RWPE1 (cell line): ENCODE data around the gene CDK17.
"Not testable (repeated sequence)": the region's sequence is repeated elsewhere in the genome, so short reads cannot be mapped to it uniquely, and the experiment has no call there.

Experiments
- CTCF ChIA-PET: fragments of 350-600 bp; sonication (Branson Sonifier 250); formaldehyde crosslinking; extraction: SDS; loops from one replicate; lab custom pipeline; 2021; lab: Yijun Ruan, JAX
- POLR2A ChIA-PET: fragments of 400-600 bp; formaldehyde crosslinking; extraction: SDS; loops from one replicate; lab custom pipeline; 2020; ENCODE audit warnings: antibody characterized with exemption; ENCODE audit not compliant: low non-redundant PET; lab: Yijun Ruan, JAX
- DNase-seq: peaks from one replicate; pipeline ENCODE4 v3.0.0; 2012; ENCODE audit warnings: low spot score
- H3K27ac ChIP-seq: fragments of 450-650 bp; 2 replicates; pipeline ENCODE4 v1.5.1; 2017
- CTCF ChIP-seq: fragments of 450-650 bp; conservative IDR thresholded peaks from 2 replicates; pipeline ENCODE4 v1.5.1; 2017; ENCODE audit warnings: low read depth, mild to moderate bottlenecking

The CDK17 gene

DNA sequence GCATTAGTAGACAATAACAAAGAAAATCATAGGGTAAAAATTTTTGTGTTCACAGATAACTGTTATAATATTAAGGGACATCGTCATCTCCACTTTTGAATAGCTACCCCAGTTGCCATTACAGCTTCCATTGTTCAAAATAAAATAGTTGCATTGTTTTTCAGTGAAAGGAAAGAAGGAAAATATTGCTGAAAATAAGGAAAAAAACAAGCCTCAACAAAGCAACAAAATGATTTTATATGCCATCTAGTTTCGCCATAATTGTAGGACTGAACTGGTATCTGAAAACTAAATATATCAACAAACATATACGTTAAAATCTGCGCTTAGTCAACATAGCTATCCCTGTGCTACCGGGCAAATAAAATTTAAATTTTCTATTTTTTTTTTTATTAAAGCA lies 3.3 kb downstream of the CDK17 start:
- no peak overlapping the region for H3K27ac ChIP-seq
- DNase-seq, result no peak
- POLR2A ChIA-PET, result no interaction called here

GRCh38 chr12:96396209-96396608 lies 4.0 kb downstream of the CDK17 start:
- ChIA-PET CTCF (interaction anchor here (0.7 kb wide), 1 partner anchor 121 kb away, joined by 3 read pairs; no protein-coding TSS in a partner anchor), POLR2A (no interaction called here)
- no peak for DNase-seq
- no peak for TF ChIP-seq CTCF
- H3K27ac ChIP-seq, result no peak overlapping the region

More for the DNA sequence above, 3.3 kb downstream of the CDK17 start:
- TF ChIP-seq CTCF, result no peak
- CTCF ChIA-PET, result interaction anchor here (0.6 to 0.7 kb wide), 2 partner anchors 14 to 122 kb away, joined by 3 read pairs; no protein-coding TSS in a partner anchor

DNA sequence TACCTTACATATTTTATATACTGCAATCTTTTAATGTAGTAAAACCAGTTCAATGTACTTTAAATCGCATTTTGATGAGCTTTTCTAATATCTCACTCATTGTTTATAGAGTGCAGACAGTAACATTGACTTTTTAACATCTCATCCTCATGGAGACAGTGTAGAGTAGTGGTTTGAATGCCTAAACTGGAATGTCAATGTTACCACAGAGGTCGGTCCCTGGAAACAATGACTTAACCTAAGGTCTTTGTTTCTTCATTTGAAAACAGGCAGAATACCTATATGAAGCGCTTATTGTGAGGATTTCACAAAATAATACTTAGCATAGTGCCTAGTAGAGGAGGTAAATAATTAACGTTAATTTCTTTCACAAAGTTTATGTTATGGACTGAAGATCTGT lies 5.0 kb downstream of the CDK17 start:
- no peak overlapping the region for H3K27ac ChIP-seq
- no peak for TF ChIP-seq CTCF
- DNase-seq, result no peak
- POLR2A ChIA-PET, result no interaction called here
- CTCF ChIA-PET, result no interaction called here

- CTCF ChIA-PET, result interaction anchor here (0.8 kb wide), 1 partner anchor 18 kb away, joined by 4 read pairs; no protein-coding TSS in a partner anchor
- POLR2A ChIA-PET, DNase-seq, H3K27ac ChIP-seq: not testable (repeated sequence)
These were observed 7.0 kb downstream of the CDK17 start for GRCh38 chr12:96393229-96393628.

DNA sequence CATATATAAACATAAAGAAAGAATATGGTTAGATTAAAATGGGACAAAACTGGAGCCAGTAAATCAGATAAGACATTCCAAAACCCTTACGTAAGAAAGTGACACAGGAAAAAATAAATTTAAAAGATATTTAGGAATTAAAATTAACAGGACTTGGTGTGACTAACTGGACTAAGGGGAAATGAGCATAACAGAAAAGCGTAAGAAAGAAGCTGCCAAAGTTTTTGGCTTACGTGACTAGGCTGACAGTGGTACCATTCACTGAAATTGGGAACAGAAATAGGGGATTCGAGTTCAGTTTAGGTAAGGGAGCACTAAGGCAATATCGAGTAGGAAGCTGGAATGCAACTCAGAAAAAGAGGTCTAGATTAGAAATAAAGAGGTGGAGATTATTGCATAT lies 7.8 kb downstream of the CDK17 start:
- H3K27ac ChIP-seq, result no peak overlapping the region
- TF ChIP-seq CTCF, result no peak
- DNase-seq, result no peak
- ChIA-PET POLR2A (no interaction called here), CTCF (no interaction called here)

DNA sequence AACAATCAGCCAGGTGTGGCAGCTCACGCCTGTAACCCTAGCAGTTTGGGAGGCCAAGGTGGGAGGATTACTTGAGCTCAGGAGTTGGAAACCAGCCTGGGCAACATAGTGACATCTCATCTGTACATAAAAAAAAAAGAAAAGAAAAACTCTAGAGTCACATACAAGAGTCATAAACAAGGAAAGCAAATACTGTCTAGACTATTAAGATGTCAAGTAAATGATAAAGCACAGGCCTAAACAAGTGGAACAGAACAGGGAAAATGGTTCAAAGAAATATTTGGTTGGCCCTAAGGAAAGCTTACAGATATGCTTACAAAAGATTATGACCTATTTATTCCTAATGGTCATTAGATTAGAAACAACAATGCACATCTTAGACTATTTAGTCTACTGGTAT lies 12.3 kb downstream of the CDK17 start:
- ChIA-PET POLR2A (no interaction called here), CTCF (no interaction called here)
- TF ChIP-seq CTCF, result no peak
- no peak overlapping the region for H3K27ac ChIP-seq
- no peak for DNase-seq

- DNase-seq, result no peak
- ChIA-PET CTCF (no interaction called here), POLR2A (no interaction called here)
- H3K27ac ChIP-seq, result no peak overlapping the region
- TF ChIP-seq CTCF, result no peak
These were observed 13.4 kb downstream of the CDK17 start for GRCh38 chr12:96386794-96387193.
